Hepatocyte (in vitro differentiated cells): Measurements from ENCODE around the gene CHN2. TPM values are rescaled to one million over a fixed set of nuclear protein-coding genes. Genes with fewer than 3 reads are reported as not detected.

Source experiments
- DNase-seq: peaks from one replicate; pipeline ENCODE4 v3.0.0-alpha.2; 2016; ENCODE audit warnings: low spot score
- H2AFZ ChIP-seq: fragments of 200-600 bp; sonication (generic); 2 replicates; pipeline ENCODE4 v1.6.0; 2016; ENCODE audit warnings: antibody characterized with exemption, mild to moderate bottlenecking
- H3K27ac ChIP-seq: fragments of 200-600 bp; sonication (generic); 2 replicates; pipeline ENCODE4 v1.5.1; 2016; ENCODE audit warnings: mild to moderate bottlenecking
- H3K27me3 ChIP-seq: fragments of 200-600 bp; sonication (generic); 2 replicates; pipeline ENCODE4 v1.6.1; 2016
- H3K36me3 ChIP-seq: fragments of 200-600 bp; sonication (generic); replicated peaks from 2 replicates; pipeline ENCODE4 v1.5.1; 2016; ENCODE audit warnings: low read depth; ENCODE audit not compliant: insufficient read depth
- H3K4me1 ChIP-seq: fragments of 200-600 bp; sonication (generic); 2 replicates; pipeline ENCODE4 v1.5.1; 2016; ENCODE audit warnings: mild to moderate bottlenecking, moderate library complexity; ENCODE audit not compliant: insufficient read depth
- H3K4me2 ChIP-seq: fragments of 200-600 bp; sonication (generic); 2 replicates; pipeline ENCODE4 v1.6.0; 2016
- H3K4me3 ChIP-seq: fragments of 200-600 bp; sonication (generic); 2 replicates; pipeline ENCODE4 v1.5.1; 2016; ENCODE audit warnings: mild to moderate bottlenecking
- H3K79me2 ChIP-seq: fragments of 200-600 bp; sonication (generic); 2 replicates; pipeline ENCODE4 v1.6.0; 2017; ENCODE audit warnings: mild to moderate bottlenecking
- H3K9me2 ChIP-seq: fragments of 200-600 bp; sonication (generic); replicated peaks from 2 replicates; pipeline ENCODE4 v1.6.0; 2017; ENCODE audit warnings: mild to moderate bottlenecking; ENCODE audit not compliant: insufficient read depth
- H3K9me3 ChIP-seq: fragments of 200-600 bp; sonication (generic); 2 replicates; pipeline ENCODE4 v1.5.1; 2016; ENCODE audit warnings: low read depth, mild to moderate bottlenecking
- H4K20me1 ChIP-seq: fragments of 200-600 bp; sonication (generic); 2 replicates; pipeline ENCODE4 v1.6.0; 2016; ENCODE audit warnings: mild to moderate bottlenecking; ENCODE audit not compliant: insufficient read depth, poor library complexity, severe bottlenecking
- CTCF ChIP-seq: fragments of 200-600 bp; sonication (generic); IDR thresholded peaks from 2 replicates; pipeline ENCODE4 v1.5.1; 2016; ENCODE audit warnings: antibody characterized with exemption, mild to moderate bottlenecking; ENCODE audit not compliant: poor library complexity
- EZH2 ChIP-seq: fragments of 200-600 bp; sonication (generic); IDR thresholded peaks from 2 replicates; pipeline ENCODE4 v1.6.1; 2016; ENCODE audit warnings: antibody characterized with exemption, mild to moderate bottlenecking, borderline replicate concordance
- EZH2phosphoT487 ChIP-seq: fragments of 200-600 bp; sonication (generic); IDR thresholded peaks from one replicate; pipeline ENCODE4 v1.6.1; 2018; ENCODE audit warnings: antibody characterized with exemption, mild to moderate bottlenecking, low read depth, moderate library complexity; ENCODE audit not compliant: unreplicated experiment, severe bottlenecking
- WGBS: methylation state at CpG from one replicate; pipeline ENCODE4 v1.1.6; 2016; ENCODE audit warnings: low lambda C conversion rate; ENCODE audit errors: missing lambda C conversion rate; 5-methylcytosine and 5-hydroxymethylcytosine counted together
- polyA plus RNA-seq: library from polyadenylated mRNA; unstranded; fragments of >200 nt; fragmentation: Nextera tagmentation; extraction: Ambion mirVana; gene quantifications from 2 replicates; pipeline ENCODE4 v1.2.1, GENCODE V29; 2016
- total RNA-seq: library from RNA; depleted of rRNA; stranded (reverse); fragments of >200 nt; gene quantifications from 2 replicates; pipeline ENCODE4 v1.2.3, GENCODE V29; 2014

Gene CHN2
- total and polyA plus RNA-seq, 2 experiments from 2014 or later = 8.7 to 12.3 TPM

- 89% methylated on average over 7 of the region's 7 CpGs for WGBS
- Histone ChIP-seq H4K20me1 (no peaks in the 10 kb centered on the region), H3K27me3 (no peaks in the 10 kb centered on the region), H3K4me1 (peaks cover under 1% of the 10 kb centered on the region), H3K27ac (no peak overlapping the region), H3K4me3 (no peak overlapping the region), H3K4me2 (no peak overlapping the region), H3K9me2 (no peaks in the 10 kb centered on the region), H3K9me3 (no peaks in the 10 kb centered on the region), H3K79me2 (no peaks in the 10 kb centered on the region), H2AFZ (no peak overlapping the region), H3K36me3 (no peaks in the 10 kb centered on the region)
- no peak for DNase-seq
- TF ChIP-seq EZH2 = no peak
- no peak for TF ChIP-seq CTCF
Measured at GRCh38 chr7:29355388-29355787, 160.8 kb downstream of the CHN2 start.

GRCh38 chr7:29356631-29357030 lies 162.1 kb downstream of the CHN2 start:
- no peak overlapping the region for H2AFZ ChIP-seq
- no peak overlapping the region for H3K4me2 ChIP-seq
- no peaks in the 10 kb centered on the region for H3K9me3 ChIP-seq
- H3K4me3 ChIP-seq = no peak overlapping the region
- H3K4me1 ChIP-seq = peaks cover 4% of the 10 kb centered on the region
- no peaks in the 10 kb centered on the region for H3K9me2 ChIP-seq
- H3K27me3 ChIP-seq = no peaks in the 10 kb centered on the region
- no peak for DNase-seq
- TF ChIP-seq CTCF (no peak), EZH2phosphoT487 (no peak), EZH2 (no peak)
- H4K20me1 ChIP-seq = no peaks in the 10 kb centered on the region
- H3K79me2 ChIP-seq = no peaks in the 10 kb centered on the region
- H3K36me3 ChIP-seq = no peaks in the 10 kb centered on the region
- WGBS = 90% methylated on average over 9 of the region's 9 CpGs
- H3K27ac ChIP-seq = no peak overlapping the region

GRCh38 chr7:29359482-29360093 lies 165.0 kb downstream of the CHN2 start:
- 88% methylated on average over 4 of the region's 4 CpGs for WGBS

More at GRCh38 chr7:29359482-29360093, 165.0 kb downstream of the CHN2 start:
- Histone ChIP-seq H3K9me2 (no peaks in the 10 kb centered on the region), H3K36me3 (no peaks in the 10 kb centered on the region), H3K9me3 (no peaks in the 10 kb centered on the region), H4K20me1 (no peaks in the 10 kb centered on the region), H2AFZ (no peak overlapping the region), H3K79me2 (no peaks in the 10 kb centered on the region), H3K27ac (no peak overlapping the region), H3K4me3 (no peak overlapping the region), H3K4me1 (peaks cover 4% of the 10 kb centered on the region), H3K27me3 (no peaks in the 10 kb centered on the region), H3K4me2 (no peak overlapping the region)
- TF ChIP-seq CTCF (no peak), EZH2 (no peak), EZH2phosphoT487 (no peak)
- DNase-seq = no peak
